SK-N-SH (cell line): ENCODE data around the gene ACD. TPM values are rescaled to one million over a fixed set of nuclear protein-coding genes. Genes with fewer than 3 reads are reported as not detected.

Experiments
- CTCF ChIA-PET: fragments of 300-600, 350-600 bp; formaldehyde crosslinking; extraction: SDS; loops from one replicate; lab custom pipeline; 2021; lab: Yijun Ruan, JAX
- POLR2A ChIA-PET: fragments of 350-600 bp; sonication (Branson Sonifier 250); formaldehyde crosslinking; extraction: SDS; loops from one replicate; lab custom pipeline; 2020; ENCODE audit warnings: antibody characterized with exemption, inconsistent platforms; lab: Yijun Ruan, JAX
- DNase-seq: peaks from one replicate; pipeline ENCODE4 v3.0.0; 2012
- H2AFZ ChIP-seq: fragments of 200-600 bp; sonication (generic); 2 replicates; pipeline ENCODE4 v1.8.1; 2016; ENCODE audit warnings: antibody characterized with exemption, mild to moderate bottlenecking, low read depth
- H3F3A ChIP-seq: fragments of 200-600 bp; sonication (generic); replicated peaks from 2 replicates; pipeline ENCODE3; 2016; ENCODE audit warnings: antibody characterized with exemption, mild to moderate bottlenecking; ENCODE audit not compliant: insufficient read depth
- H3K27ac ChIP-seq, 2 experiments: fragments of 200-500 bp in 1 of 2; fragments of 200-600 bp in 1 of 2; sonication (Bioruptor generic) in 1 of 2; sonication (generic), shearing (Covaris generic) in 1 of 2; 2 replicates each; pipeline versions ENCODE4 v1.5.1 to v1.6.1; 2014 to 2016; ENCODE audit warnings: low read depth in 2 of 2, inconsistent platforms in 1 of 2, low read length in 1 of 2, mild to moderate bottlenecking in 1 of 2, mixed read lengths in 1 of 2
- H3K27me3 ChIP-seq: fragments of 200-600 bp; sonication (generic), shearing (Covaris generic); 2 replicates; pipeline ENCODE4 v1.6.1; 2016; ENCODE audit warnings: mixed run types; ENCODE audit not compliant: insufficient read depth
- H3K36me3 ChIP-seq, 2 experiments: fragments of 200-500 bp in 1 of 2; fragments of 200-600 bp in 1 of 2; sonication (Bioruptor generic) in 1 of 2; sonication (generic) in 1 of 2; replicated peaks in 1 of 2; 2 replicates each; pipeline versions ENCODE3 to v1.5.1; 2014 to 2016; ENCODE audit warnings: low read length in 1 of 2, mild to moderate bottlenecking in 1 of 2; ENCODE audit not compliant: insufficient read depth in 2 of 2, control insufficient read depth in 1 of 2
- H3K4me1 ChIP-seq, 2 experiments: fragments of 200-500 bp in 1 of 2; fragments of 200-600 bp in 1 of 2; sonication (Bioruptor generic) in 1 of 2; sonication (generic), shearing (Covaris generic) in 1 of 2; 2 replicates each; pipeline versions ENCODE4 v1.5.1 to v1.6.1; 2014 to 2016; ENCODE audit warnings: low read depth in 1 of 2, low read length in 1 of 2, mixed run types in 1 of 2; ENCODE audit not compliant: insufficient read depth in 2 of 2, control insufficient read depth in 1 of 2
- H3K4me2 ChIP-seq: fragments of 200-600 bp; sonication (generic), shearing (Covaris generic); 2 replicates; pipeline ENCODE4 v1.6.1; 2017; ENCODE audit warnings: mixed run types
- H3K4me3 ChIP-seq, 2 experiments: fragments of 200-500 bp in 1 of 2; fragments of 200-600 bp in 1 of 2; sonication (Bioruptor generic) in 1 of 2; sonication (generic), shearing (Covaris generic) in 1 of 2; 2 replicates each; pipeline versions ENCODE4 v1.5.1 to v1.8.1; 2014 to 2016; ENCODE audit warnings: low read depth in 2 of 2, inconsistent platforms in 1 of 2, low read length in 1 of 2, mild to moderate bottlenecking in 1 of 2, mixed read lengths in 1 of 2, moderate library complexity in 1 of 2
- H3K79me2 ChIP-seq: fragments of 200-600 bp; sonication (generic); 2 replicates; pipeline ENCODE4 v1.8.1; 2017; ENCODE audit warnings: mild to moderate bottlenecking; ENCODE audit not compliant: insufficient read depth
- H3K9ac ChIP-seq: fragments of 200-600 bp; sonication (generic); 2 replicates; pipeline ENCODE4 v1.6.1; 2017; ENCODE audit warnings: mixed run types
- H3K9me2 ChIP-seq: fragments of 200-600 bp; sonication (generic); 2 replicates; pipeline ENCODE4 v1.6.1; 2017; ENCODE audit warnings: mixed run types
- H3K9me3 ChIP-seq: fragments of 200-600 bp; sonication (generic); 2 replicates; pipeline ENCODE4 v1.6.1; 2017; ENCODE audit warnings: mixed run types, mild to moderate bottlenecking, moderate library complexity
- H4K20me1 ChIP-seq: fragments of 200-600 bp; sonication (generic); 2 replicates; pipeline ENCODE4 v1.6.1; 2017; ENCODE audit warnings: mild to moderate bottlenecking, mixed run types; ENCODE audit not compliant: insufficient read depth
- CHD2 ChIP-seq: fragments of 150-350 bp; IDR thresholded peaks from 2 replicates; pipeline ENCODE4 v1.6.1; 2018; ENCODE audit warnings: low read length; ENCODE audit not compliant: partially characterized antibody
- ELF1 ChIP-seq: IDR thresholded peaks from 2 replicates; pipeline ENCODE4 v1.4.0; 2012
- EZH2phosphoT487 ChIP-seq: fragments of 200-600 bp; sonication (generic); IDR thresholded peaks from 2 replicates; pipeline ENCODE4 v1.6.1; 2017; ENCODE audit warnings: low read depth, mixed run types, mild to moderate bottlenecking, antibody characterized with exemption, moderate library complexity, borderline replicate concordance
- FOSL2 ChIP-seq: IDR thresholded peaks from 2 replicates; pipeline ENCODE4 v1.4.0; 2012; ENCODE audit warnings: low read depth, mild to moderate bottlenecking, moderate library complexity, borderline replicate concordance
- GATA2 ChIP-seq: sonication (generic); formaldehyde crosslinking; IDR thresholded peaks from 2 replicates; pipeline ENCODE4 v1.5.0; 2020; ENCODE audit warnings: mild to moderate bottlenecking, missing genetic modification reagents
- JUND ChIP-seq: IDR thresholded peaks from 2 replicates; pipeline ENCODE4 v1.4.0; 2012
- MAX ChIP-seq: IDR thresholded peaks from 2 replicates; pipeline ENCODE4 v1.4.0; 2012; ENCODE audit warnings: low read depth
- MXI1 ChIP-seq: IDR thresholded peaks from 2 replicates; pipeline ENCODE4 v1.6.1; 2012; ENCODE audit warnings: mild to moderate bottlenecking, low read depth, low read length, improper control_type of control experiment
- NFIC ChIP-seq: IDR thresholded peaks from 2 replicates; pipeline ENCODE4 v1.4.0; 2012; ENCODE audit warnings: borderline replicate concordance
- NRF1 ChIP-seq: IDR thresholded peaks from 2 replicates; pipeline ENCODE4 v1.6.1; 2012; ENCODE audit warnings: low read depth, mild to moderate bottlenecking, low read length
- POLR2AphosphoS5 ChIP-seq: IDR thresholded peaks from 2 replicates; pipeline ENCODE4 v1.6.1; 2012; ENCODE audit warnings: low read depth, low read length
- RCOR1 ChIP-seq: fragments of 150-350 bp; IDR thresholded peaks from 2 replicates; pipeline ENCODE4 v1.6.1; 2017; ENCODE audit warnings: antibody characterized with exemption, low read length
- RFX5 ChIP-seq: IDR thresholded peaks from 2 replicates; pipeline ENCODE4 v1.6.1; 2012; ENCODE audit warnings: mild to moderate bottlenecking, improper control_type of control experiment, low read length
- SIN3A ChIP-seq: IDR thresholded peaks from 2 replicates; pipeline ENCODE4 v1.6.1; 2012; ENCODE audit warnings: low read depth, mild to moderate bottlenecking, low read length, moderate library complexity, borderline replicate concordance
- TCF12 ChIP-seq: IDR thresholded peaks from 2 replicates; pipeline ENCODE4 v1.4.0; 2012
- TEAD4 ChIP-seq: IDR thresholded peaks from 2 replicates; pipeline ENCODE4 v1.4.0; 2012; ENCODE audit warnings: mild to moderate bottlenecking, borderline replicate concordance; ENCODE audit not compliant: insufficient read depth
- WGBS: methylation state at CpG from one replicate; pipeline ENCODE4 v1.1.6; 2017; ENCODE audit warnings: low lambda C conversion rate; 5-methylcytosine and 5-hydroxymethylcytosine counted together
- polyA plus RNA-seq, 3 experiments: library from polyadenylated mRNA; depleted of rRNA; stranded (reverse); fragments of >200 nt; gene quantifications; 2 replicates each; pipeline ENCODE4 v1.2.3, GENCODE V29; 2012
- TF ChIP-seq, protein P1 (sequence below): IDR thresholded peaks from 2 replicates; pipeline ENCODE4; 2012
- TF ChIP-seq, protein P2 (sequence below): IDR thresholded peaks from 2 replicates; pipeline ENCODE4 v1.6.1; 2012; ENCODE audit warnings: mild to moderate bottlenecking, low read depth, low read length, moderate library complexity
- TF ChIP-seq, protein P3 (sequence below): IDR thresholded peaks from 2 replicates; pipeline ENCODE4 v1.4.0; 2012; ENCODE audit warnings: low read depth, borderline replicate concordance

Gene ACD
- polyA plus RNA-seq, 1 of the 3 experiments (the other 2 are of a cell fraction) = 37.8 TPM

DNA sequence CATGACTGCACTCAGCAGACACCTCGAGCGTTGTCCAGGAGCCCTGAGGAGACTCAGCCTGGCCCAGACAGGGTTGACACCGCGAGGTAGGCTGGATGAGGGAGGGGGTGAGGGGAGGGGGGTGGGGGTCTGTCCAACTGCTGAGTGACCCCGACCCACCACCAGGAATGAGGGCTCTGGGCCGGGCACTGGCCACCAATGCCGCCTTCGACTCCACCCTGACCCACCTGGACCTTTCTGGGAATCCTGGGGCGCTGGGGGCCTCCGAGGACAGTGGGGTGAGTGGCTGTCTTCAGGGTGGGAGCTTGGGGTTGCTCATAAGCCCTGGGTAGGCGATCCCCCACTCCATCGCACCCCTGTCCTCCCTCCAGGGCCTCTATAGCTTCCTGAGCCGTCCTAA, 12.4 kb downstream of the ACD start (continued):
- TF ChIP-seq FOSL2 (no peak), NFIC (no peak), EZH2phosphoT487 (no peak)
- TF ChIP-seq, protein P1, sequence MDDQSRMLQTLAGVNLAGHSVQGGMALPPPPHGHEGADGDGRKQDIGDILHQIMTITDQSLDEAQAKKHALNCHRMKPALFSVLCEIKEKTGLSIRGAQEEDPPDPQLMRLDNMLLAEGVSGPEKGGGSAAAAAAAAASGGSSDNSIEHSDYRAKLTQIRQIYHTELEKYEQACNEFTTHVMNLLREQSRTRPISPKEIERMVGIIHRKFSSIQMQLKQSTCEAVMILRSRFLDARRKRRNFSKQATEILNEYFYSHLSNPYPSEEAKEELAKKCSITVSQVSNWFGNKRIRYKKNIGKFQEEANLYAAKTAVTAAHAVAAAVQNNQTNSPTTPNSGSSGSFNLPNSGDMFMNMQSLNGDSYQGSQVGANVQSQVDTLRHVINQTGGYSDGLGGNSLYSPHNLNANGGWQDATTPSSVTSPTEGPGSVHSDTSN = no peak

GRCh38 chr16:67647111-67647651, 12.9 kb downstream of the ACD start:
- H3K27me3 ChIP-seq = no peaks in the 10 kb centered on the region
- peaks cover 0 to 4% of the 10 kb centered on the region in 2 experiments; a peak in 1 of 4 replicates for H3K4me1 ChIP-seq
- no peaks in the 10 kb centered on the region for H3K9me2 ChIP-seq
- TF ChIP-seq RFX5 (no peak), NFIC (no peak), TCF12 (no peak), TEAD4 (no peak), JUND (no peak), POLR2AphosphoS5 (no peak), MXI1 (no peak), NRF1 (no peak), GATA2 (no peak), MAX (no peak), ELF1 (no peak), SIN3A (no peak), RCOR1 (no peak), CHD2 (no peak), EZH2phosphoT487 (no peak)
- TF ChIP-seq, protein P2, sequence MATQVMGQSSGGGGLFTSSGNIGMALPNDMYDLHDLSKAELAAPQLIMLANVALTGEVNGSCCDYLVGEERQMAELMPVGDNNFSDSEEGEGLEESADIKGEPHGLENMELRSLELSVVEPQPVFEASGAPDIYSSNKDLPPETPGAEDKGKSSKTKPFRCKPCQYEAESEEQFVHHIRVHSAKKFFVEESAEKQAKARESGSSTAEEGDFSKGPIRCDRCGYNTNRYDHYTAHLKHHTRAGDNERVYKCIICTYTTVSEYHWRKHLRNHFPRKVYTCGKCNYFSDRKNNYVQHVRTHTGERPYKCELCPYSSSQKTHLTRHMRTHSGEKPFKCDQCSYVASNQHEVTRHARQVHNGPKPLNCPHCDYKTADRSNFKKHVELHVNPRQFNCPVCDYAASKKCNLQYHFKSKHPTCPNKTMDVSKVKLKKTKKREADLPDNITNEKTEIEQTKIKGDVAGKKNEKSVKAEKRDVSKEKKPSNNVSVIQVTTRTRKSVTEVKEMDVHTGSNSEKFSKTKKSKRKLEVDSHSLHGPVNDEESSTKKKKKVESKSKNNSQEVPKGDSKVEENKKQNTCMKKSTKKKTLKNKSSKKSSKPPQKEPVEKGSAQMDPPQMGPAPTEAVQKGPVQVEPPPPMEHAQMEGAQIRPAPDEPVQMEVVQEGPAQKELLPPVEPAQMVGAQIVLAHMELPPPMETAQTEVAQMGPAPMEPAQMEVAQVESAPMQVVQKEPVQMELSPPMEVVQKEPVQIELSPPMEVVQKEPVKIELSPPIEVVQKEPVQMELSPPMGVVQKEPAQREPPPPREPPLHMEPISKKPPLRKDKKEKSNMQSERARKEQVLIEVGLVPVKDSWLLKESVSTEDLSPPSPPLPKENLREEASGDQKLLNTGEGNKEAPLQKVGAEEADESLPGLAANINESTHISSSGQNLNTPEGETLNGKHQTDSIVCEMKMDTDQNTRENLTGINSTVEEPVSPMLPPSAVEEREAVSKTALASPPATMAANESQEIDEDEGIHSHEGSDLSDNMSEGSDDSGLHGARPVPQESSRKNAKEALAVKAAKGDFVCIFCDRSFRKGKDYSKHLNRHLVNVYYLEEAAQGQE = no peak
- TF ChIP-seq, protein P3, sequence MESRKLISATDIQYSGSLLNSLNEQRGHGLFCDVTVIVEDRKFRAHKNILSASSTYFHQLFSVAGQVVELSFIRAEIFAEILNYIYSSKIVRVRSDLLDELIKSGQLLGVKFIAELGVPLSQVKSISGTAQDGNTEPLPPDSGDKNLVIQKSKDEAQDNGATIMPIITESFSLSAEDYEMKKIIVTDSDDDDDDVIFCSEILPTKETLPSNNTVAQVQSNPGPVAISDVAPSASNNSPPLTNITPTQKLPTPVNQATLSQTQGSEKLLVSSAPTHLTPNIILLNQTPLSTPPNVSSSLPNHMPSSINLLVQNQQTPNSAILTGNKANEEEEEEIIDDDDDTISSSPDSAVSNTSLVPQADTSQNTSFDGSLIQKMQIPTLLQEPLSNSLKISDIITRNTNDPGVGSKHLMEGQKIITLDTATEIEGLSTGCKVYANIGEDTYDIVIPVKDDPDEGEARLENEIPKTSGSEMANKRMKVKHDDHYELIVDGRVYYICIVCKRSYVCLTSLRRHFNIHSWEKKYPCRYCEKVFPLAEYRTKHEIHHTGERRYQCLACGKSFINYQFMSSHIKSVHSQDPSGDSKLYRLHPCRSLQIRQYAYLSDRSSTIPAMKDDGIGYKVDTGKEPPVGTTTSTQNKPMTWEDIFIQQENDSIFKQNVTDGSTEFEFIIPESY = no peak
- H3K27ac ChIP-seq = no peak overlapping the region
- peaks cover 2% of the 10 kb centered on the region; the same call in 1 of the 2 replicates for H4K20me1 ChIP-seq
- H3F3A ChIP-seq = no peaks in the 10 kb centered on the region
- H3K36me3 ChIP-seq = no peaks in the 10 kb centered on the region
- no peaks in the 10 kb centered on the region for H3K79me2 ChIP-seq
- no peak overlapping the region for H3K4me3 ChIP-seq
- no peak overlapping the region for H2AFZ ChIP-seq
- H3K9me3 ChIP-seq = no peaks in the 10 kb centered on the region
- H3K4me2 ChIP-seq = no peak overlapping the region
- no peak overlapping the region for H3K9ac ChIP-seq
- ChIA-PET CTCF (interaction anchor here (0.7 to 16.5 kb wide), 8 partner anchors 13 to 598 kb away, joined by 3 to 263 read pairs (median 31); partner anchors contain the start of genes ACD, CTCF, PARD6A and PLA2G15), POLR2A (interaction anchor here (1.2 kb wide), 1 partner anchor 13 kb away, joined by 6 read pairs; the partner anchor contains the start of gene ACD)
- 81% methylated on average over 6 of the region's 15 CpGs for WGBS
- peak; percentile 32 for DNase-seq
